Stimulated activated CD8-positive, alpha-beta memory T cell treated with anti-CD3 and anti-CD28 coated beads, Interleukin-12 subunit alpha, Interleukin-12 subunit beta, amount 100 ng/mL, for 24 hours (primary cell): ENCODE measurements around the gene AUTS2.

Experiments
- DNase-seq: peaks from one replicate; pipeline ENCODE4 v3.0.0-alpha.2; 2020; ENCODE audit errors: extremely low read depth

The AUTS2 gene

DNA sequence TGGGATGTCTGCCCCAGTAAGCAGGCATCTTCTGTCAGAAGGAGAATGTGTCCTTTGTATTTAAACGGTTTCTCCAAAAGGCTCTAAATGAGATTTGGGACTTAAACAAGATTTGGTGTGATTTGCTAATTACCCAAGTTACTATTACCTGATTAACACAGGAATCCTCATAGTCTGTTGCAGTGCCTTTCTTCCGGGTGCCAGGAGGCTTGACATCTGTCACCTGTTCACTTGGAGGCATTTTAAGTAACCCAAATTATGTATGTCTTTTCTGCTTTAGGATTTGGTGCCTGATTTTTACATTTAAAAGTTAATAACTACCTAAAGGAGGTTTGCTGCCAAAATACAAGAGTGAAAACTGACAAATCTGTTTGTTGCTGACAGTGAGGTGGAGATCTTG, 945.7 kb downstream of the AUTS2 start:
- no peak for DNase-seq

DNA sequence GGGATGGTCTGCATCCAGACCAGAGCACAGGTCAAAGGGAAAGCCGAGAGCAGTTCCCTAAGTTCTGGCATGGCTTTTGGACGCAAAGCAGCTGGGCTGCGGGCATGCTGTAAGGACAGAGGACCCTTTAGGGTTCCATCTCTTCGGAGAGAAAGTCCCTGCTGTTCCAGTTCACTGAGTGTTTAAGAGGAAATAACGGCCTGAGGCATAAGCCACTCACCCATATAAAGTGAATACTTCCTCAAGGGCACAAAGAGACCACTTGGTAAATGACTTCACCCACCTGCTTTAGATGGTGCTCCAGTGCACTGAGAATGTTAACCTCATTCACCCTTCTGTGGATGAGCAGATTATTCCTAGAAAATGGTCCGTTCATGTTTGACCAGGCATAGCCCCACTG, 946.9 kb downstream of the AUTS2 start:
- DNase-seq, result no peak

DNA sequence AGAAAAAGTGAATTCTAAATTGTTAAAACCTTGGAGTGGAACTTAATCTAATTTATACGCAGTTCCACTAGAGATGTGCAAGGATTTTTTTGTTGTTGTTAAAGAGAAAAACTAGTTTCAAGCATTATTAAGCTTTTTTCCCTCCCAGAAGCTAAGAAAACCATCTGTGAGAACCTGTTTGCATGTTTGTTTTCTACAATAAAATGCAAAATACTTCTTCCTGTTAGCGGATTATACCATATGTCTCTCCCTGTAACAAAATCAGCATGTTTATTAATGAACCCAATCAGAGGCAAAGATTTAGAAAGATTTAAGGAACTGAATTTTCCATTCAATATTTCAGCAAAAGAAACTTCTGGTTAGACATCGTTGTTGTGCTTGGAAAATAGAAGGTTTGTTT, 953.9 kb downstream of the AUTS2 start:
- DNase-seq, result no peak

DNA sequence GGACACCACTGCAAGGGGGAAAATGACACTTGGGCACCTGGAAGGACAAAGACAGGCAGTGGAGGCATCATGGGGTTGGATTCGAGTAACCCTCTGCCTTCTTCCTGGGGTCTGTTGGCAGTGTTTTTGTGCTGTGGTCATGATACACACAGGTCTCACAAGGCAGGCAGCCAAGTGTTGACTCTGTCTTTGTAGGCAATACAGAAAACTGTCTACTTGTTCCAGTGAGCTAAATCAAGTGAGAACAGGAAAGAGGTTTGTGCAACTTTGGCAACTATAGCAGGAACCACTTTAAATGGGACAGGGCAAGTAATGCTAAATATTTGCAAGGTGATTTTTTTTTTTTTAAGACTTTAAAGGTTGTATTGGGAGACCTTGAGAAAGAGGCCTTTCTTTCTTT, 955.1 kb downstream of the AUTS2 start:
- no peak for DNase-seq

DNA sequence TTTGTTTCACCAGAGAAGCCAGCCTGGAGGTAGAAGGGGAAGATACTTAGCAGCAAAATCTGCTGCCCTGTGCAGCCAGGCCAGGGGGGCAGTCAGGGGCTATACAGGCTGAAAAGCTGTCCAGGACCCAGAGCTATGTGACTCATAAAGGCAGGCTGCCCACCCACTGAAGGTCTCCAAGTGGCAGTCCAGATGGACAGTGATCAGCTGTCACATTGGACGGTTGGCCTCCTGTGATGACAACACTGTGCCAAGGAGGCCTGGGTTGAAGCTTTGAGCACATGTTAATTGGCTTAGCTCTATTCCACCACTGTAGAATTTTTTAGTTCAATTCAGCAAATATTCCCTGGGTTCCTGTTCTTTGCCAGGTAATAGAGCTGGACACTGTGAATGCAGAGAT, 956.4 kb downstream of the AUTS2 start:
- DNase-seq, result no peak

DNA sequence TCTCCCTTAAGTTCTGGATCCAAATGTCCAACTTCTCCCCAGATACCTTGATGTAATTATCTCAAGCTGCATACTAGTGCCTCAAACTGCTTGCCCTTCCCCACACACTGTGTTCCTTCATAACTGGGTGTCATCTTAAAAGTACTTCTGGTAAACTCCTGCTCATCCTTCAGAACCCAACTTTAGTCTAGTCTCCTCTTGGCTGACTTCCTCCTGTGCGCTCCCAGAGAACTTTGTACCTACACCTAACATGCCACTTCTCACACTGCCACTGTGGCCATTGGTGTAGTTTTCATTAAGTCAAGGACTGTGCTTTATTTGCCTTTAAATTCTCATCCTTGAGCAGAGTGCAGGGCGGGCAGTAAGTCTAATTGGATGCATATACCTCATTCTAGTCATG, 958.5 kb downstream of the AUTS2 start:
- DNase-seq, result no peak

DNA sequence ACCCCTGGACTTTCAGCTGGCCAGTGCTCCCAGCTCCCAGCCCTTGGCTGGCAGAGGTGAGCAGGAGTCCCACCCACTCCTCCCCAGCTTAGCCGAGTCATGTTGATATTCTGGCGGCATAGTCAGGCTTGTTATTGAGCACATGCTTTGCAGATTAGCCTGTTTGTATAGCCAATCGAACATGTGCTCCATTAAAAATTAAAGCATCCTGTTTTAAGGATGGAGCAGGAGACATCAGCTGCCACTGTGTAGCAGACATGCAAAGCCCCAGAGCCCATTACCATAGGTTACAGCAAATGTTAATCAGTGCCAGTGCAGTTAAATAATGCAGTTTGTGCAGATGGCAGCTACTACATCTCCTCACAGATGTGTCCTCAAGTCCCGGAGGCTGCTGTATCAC, 959.1 kb downstream of the AUTS2 start:
- DNase-seq, result no peak

DNA sequence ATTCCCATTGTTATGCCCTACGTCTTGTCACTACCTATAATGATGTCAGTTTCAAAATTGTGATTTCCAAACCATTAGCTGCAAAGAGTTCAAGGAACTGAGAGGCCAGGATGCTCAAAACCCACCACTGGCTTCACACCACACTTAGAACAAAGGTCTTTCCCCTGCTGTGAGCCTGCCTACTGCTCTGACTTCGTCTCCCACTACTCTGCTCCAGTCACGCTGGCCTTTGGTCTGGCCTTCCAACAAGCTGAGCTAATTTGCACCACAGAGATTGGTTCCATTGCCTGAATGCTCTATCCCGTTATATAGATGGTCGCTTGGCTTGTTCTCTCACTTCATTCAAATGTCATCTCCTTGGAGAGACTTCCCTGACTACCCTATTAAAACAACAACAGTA, 961.5 kb downstream of the AUTS2 start:
- DNase-seq, result no peak

DNA sequence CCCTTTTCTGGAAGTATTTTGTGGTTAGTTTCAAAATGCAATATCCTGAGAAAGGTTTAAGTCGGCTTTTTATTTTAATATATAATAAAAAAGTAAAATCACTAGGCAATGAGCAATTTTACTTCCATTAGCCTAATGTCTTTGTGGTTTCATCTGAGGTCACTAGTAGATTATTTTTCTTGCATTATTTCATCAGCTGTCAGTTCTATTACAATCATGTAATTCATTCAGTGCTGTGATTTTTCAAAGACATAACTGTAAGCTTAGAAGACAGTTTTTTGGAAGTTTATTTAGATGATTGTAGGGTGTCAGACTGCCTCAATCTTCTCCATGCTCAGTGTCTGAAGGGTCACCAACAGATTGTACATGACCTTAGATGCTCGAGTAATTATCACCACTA, 965.7 kb downstream of the AUTS2 start:
- DNase-seq, result no peak

DNA sequence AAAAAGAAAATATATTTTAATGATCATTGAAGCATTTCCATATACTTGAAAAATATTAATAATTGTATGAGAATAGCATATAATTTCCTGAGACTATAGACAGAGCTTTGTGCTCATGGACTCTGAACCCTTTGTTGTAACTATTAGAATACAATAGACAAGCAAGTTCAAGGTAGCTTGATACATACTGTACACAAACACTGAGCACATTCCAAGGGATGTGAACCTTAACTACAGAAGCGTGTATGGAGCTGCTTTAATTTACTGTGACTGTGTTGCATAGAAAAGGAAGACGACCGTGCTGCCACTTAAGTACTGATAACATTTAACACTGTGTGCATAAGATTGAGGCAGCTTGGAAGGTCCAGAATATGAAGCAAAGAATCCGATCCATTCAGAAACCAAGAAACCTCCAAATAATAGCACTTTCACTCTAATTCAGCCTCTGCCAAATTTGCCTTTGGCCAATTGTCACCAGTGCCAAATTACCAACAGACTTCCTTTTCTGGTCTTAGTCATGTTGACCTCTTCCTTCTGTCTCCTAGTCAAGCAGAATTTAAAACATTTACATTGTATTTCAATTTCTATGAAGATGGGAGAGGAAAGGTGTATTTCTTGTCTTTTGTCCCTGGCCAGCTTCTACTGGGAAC, 967.6 kb downstream of the AUTS2 start:
- DNase-seq, result no peak

DNA sequence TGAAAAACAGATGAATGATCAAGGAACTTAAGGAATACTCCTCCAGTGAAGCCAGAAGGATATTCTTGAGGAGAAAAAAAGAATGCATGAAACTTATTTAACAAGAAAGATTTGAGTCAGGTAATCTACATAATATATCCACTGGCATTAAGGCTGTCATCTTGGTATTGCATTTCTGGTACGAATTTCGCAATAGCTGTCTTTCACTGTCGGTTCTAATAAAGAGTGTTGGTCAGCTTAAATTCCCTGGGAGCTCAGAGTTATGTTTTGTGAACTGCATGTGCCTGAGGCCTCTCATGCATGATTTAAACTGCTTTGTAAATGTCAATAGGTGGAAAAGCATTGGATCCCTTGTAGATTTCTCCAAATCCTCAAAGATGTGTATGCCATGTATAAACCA, 968.4 kb downstream of the AUTS2 start:
- no peak for DNase-seq

DNA sequence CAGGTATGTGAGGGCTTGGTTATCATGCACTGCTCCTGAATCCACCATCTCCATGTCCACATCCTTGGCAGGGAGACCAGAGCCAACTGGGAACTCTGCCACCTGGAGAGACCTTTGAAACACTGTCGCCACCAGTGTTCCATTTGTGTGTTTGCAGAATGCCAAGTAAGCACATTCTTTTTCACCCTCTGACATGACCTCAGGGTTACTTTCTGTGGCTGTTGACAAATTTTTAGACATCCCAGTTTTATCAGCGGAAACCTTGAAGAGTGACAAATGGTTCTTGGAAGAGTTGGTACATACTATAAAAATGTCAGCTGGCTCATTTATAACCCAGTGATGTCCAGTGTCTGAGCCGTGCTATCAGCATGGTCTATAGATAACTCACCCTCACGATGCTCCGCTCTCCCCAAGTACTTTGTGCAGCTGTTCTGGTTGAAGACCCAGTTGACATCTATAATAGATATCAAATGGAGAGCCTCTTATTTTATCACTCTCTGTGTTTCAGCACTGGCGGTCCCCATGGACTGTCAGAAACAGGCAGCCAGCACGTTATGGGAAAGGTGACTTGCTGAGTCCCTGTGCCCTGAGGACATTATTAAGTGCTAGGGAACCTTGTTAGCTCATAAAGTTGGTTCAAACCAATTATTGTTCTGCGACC, 970.5 kb downstream of the AUTS2 start:
- no peak for DNase-seq

DNA sequence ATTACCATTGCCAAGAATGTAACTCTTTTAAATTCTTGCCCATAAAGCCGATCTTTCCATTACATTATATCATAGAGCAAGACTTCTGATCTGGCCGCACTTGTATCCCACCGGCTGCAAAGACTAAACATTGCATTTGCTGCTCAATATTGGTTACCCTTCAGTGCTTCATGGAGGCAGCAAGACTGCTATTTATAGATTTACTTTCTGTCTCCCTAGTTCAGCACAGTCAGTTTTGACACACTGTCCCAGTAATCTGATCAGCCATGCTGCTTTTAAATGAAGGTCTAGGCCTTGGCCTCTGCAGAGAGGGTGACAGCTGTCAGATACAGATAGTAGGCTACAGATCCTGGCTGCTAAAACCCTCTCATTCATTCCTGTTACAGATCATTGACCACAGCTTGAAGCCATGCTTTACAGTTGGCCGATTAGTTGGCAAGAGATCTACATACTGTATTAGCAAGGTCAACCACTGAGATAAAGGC, 971.1 kb downstream of the AUTS2 start:
- no peak for DNase-seq

GRCh38 chr7:70570029-70570428, 971.8 kb downstream of the AUTS2 start:
- DNase-seq, result no peak

DNA sequence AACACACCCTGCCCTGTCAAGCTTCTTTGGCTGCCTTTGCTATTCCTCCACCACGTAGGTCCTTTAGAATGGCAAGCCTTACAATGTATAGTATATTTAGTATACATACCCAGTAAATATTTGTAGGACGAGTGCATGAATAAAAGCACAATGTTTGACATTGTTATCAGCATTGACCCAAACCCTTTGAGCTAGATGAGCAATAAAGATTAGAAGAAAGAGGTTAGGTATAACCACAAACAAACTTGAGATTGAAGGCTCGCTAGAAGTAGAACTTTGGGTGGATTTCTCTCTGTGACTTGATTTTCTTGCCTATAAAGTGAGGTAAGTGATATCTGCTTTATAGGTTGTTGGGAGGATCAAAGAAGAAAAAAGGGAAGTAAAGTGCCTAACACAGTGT, 972.7 kb downstream of the AUTS2 start:
- DNase-seq, result no peak

DNA sequence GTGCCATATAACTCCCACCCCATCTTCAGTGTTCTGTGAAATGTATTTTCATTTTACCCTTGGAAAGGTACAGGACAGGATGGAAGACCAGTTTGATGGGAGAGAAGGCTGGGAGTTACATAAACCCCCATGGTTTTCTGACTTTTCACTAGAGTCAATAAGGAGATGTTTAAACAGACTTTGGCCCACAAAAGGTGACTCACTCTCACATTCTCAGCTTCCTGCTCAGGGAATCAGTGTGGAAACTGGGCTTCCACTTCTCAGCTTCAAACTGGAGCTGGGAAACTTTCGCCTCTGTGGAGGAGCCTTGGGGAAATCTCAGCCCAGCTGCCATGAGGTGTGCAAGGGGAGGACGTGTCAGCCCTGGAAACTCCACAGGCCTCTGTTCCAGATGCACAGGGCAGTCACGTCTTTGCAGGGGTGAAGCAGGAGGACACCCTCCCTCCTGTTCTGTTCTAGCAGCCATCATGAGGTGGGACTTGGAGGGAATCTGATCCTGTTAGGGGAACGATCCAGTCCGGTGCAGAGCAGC, 973.2 kb downstream of the AUTS2 start:
- no peak for DNase-seq

DNA sequence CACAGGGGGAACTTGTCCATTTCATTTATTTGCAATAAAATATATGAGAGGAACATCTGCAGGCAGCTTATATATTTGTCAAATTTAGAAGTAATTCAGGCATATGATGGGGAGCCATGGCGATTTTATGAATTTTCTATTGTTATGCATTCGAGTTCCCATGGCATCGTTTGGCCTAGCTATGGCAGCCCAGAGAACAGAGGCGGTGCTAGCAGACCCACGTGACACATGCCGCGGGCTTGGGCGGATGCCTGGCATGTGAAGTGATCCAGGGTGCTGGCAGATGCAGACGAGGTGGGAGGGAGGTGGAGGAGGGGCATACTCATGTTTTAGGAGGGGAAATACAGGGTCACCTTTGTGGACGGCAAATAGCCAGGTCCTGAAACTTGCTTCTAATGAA, 973.7 kb downstream of the AUTS2 start:
- DNase-seq, result no peak

DNA sequence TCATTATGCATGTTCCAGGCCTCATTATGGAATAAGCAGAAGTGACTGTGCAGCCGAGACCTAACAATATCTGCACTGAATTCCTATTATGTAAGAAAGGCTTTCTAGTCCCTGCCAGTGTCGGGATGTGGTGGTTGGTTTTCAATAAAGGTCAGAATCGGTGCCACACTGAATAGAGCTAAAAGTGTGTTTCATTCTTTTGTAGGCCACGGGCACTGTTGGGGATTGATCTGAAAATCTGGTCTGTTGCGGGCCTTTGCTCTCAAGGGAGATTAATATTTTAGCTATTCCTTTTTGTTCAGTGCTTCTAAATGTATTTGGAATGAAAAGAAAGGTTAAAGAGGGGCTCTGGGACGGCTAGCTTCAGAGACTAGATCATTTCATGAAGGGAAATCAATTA, 974.3 kb downstream of the AUTS2 start:
- DNase-seq, result no peak

GRCh38 chr7:70573071-70573661, 974.9 kb downstream of the AUTS2 start:
- no peak for DNase-seq

- no peak for DNase-seq
Measured at GRCh38 chr7:70573696-70574095, 975.4 kb downstream of the AUTS2 start.

DNA sequence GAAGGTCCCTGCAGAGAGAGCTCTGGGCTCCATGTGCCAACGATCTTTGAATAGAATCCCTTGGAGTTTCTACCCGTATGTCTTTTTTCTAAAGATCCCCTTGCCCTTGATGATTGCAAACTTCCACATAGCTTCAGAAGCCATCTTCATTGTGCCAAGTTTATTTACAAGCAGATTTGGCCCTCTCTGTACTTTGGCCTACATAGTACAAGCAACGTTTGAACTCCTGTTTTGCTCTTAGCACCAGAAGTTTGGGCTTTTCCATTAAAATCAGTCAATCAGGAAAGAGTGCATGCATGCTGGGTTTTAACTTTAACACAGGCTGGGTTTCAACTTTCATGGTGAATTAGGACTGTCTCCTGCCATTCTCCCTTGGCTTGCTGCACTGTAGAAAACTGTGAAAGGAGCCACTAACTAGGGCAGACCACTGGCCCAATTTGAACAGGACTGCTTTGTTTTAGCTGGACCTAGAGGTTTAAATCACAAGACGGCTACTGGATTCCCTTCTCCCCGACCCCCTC, 976.1 kb downstream of the AUTS2 start:
- no peak for DNase-seq

DNA sequence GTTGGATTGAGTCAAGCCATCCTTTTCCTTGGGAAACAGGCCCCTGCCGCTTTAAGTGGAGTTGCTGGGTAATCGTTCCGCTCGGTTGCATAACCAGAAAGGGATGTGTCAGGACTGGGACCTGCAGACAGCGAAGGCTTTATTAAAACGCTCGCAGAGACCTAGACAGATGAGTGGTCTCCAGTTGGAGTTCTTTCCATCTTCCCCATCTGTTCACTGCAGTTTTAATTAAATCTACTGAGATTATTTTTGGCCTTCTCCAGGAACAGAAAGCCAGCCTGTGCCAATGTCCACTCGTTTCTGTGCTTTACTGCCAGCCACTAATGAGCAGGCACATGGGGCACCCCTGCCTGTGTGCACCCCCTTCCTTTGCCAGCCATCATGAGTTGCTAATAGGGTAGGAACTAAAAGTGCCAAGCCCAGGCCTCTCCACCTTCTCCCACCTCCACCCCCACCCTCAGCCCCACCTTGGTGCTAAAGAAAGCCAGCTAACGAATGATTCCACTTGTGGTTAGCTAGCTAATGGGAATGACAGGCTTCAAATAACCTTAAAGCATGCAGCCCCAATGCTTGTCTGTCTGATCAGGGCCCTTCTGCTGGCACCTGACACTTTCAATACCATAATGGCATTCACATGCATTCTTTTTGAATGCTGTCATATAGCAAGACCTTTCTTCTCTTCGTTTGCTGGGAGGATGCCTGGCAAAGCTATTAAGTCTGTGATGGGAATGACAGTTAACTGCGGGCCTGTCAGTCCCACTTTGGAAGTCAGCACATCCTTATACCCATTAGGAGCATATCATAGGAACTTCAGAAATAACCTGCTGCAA, 976.9 kb downstream of the AUTS2 start:
- no peak for DNase-seq
